HepG2 (cell line): ENCODE measurements around the gene NDUFA8. TPM values are rescaled to one million over a fixed set of nuclear protein-coding genes. Genes with fewer than 3 reads are reported as not detected.

ENCODE experiments used
- ATAC-seq: fragments of 200-7000 bp; cut with Tn5 transposase; 3 replicates; pipeline ENCODE4 v1.9.1; 2020; ENCODE audit warnings: mild to moderate bottlenecking, moderate library complexity
- BruUV-seq: library from RNA; stranded (reverse); fragments of 400-500 nt; replicated peaks from 2 replicates; lab custom pipeline; 2021; lab: Mats Ljungman, UMichigan
- CTCF ChIA-PET: fragments of 300-600 bp; formaldehyde crosslinking; extraction: SDS; loops from one replicate; lab custom pipeline; 2021; ENCODE audit warnings: low total read pairs, inconsistent platforms, low intra/inter-chr PET ratio; lab: Yijun Ruan, JAX
- POLR2A ChIA-PET: fragments of 350-600 bp; sonication (Branson Sonifier 250); formaldehyde crosslinking; loops from one replicate; lab custom pipeline; 2020; ENCODE audit warnings: antibody characterized with exemption, inconsistent platforms; lab: Yijun Ruan, JAX
- DNase-seq: peaks from one replicate; pipeline ENCODE4 v3.0.0-alpha.2; 2015; ENCODE audit warnings: low spot score
- FAIRE-seq: peaks from 3 replicates; lab custom pipeline; 2011; peaks lifted over from hg19 to GRCh38; lab: Jason Lieb, UNC
- H2AFZ ChIP-seq: one replicate; pipeline ENCODE4 v1.6.1; 2011; ENCODE audit warnings: low read length, inconsistent platforms
- H3K27ac ChIP-seq: fragments of 300-600 bp; 3 replicates; pipeline ENCODE4 v1.8.0; 2011; ENCODE audit warnings: mixed run types, mild to moderate bottlenecking, mixed read lengths, low read length, inconsistent platforms; ENCODE audit not compliant: insufficient read depth; ENCODE audit errors: extremely low read length
- H3K27me3 ChIP-seq, 2 experiments: fragments of 200-600 bp in 1 of 2; 2 replicates in 1 of 2; 3 replicates in 1 of 2; pipeline versions ENCODE4 v1.6.0 to v1.8.0; 2011; ENCODE audit warnings: low read length in 2 of 2, mild to moderate bottlenecking in 2 of 2, moderate library complexity in 2 of 2, inconsistent platforms in 1 of 2; ENCODE audit not compliant: insufficient read depth in 2 of 2, control insufficient read depth in 1 of 2
- H3K36me3 ChIP-seq, 2 experiments: fragments of 200-600 bp in 1 of 2; replicated peaks in 1 of 2; 2 replicates in 1 of 2; 3 replicates in 1 of 2; pipeline versions ENCODE4 v1.5.1 to v1.8.0; 2011; ENCODE audit warnings: low read length in 2 of 2, inconsistent platforms in 1 of 2; ENCODE audit not compliant: insufficient read depth in 2 of 2, control insufficient read depth in 1 of 2
- H3K4me1 ChIP-seq: 2 replicates; pipeline ENCODE4 v1.5.1; 2012; ENCODE audit warnings: low read length, inconsistent platforms; ENCODE audit not compliant: insufficient read depth
- H3K4me2 ChIP-seq: 2 replicates; pipeline ENCODE4 v1.6.0; 2011; ENCODE audit warnings: low read depth, low read length, inconsistent platforms
- H3K4me3 ChIP-seq, 3 experiments: fragments of 200-600 bp in 1 of 3; sonication (generic), shearing (Covaris generic) in 1 of 3; replicated peaks in 1 of 3; 2 replicates each; pipeline ENCODE4 v1.5.1; 2011 to 2016; ENCODE audit warnings: low read length in 3 of 3, inconsistent platforms in 2 of 3, low read depth in 2 of 3, mild to moderate bottlenecking in 2 of 3, control low read depth in 1 of 3, mixed read lengths in 1 of 3; ENCODE audit not compliant: insufficient read depth in 1 of 3
- H3K79me2 ChIP-seq: one replicate; pipeline ENCODE4 v1.6.1; 2011; ENCODE audit warnings: low read length, inconsistent platforms; ENCODE audit not compliant: insufficient read depth
- H3K9ac ChIP-seq: 2 replicates; pipeline ENCODE4 v1.6.0; 2011; ENCODE audit warnings: mild to moderate bottlenecking, low read depth, low read length, inconsistent platforms; ENCODE audit not compliant: insufficient read depth
- H3K9me3 ChIP-seq: 2 replicates; pipeline ENCODE4 v1.5.1; 2012; ENCODE audit warnings: mild to moderate bottlenecking, low read length
- H4K20me1 ChIP-seq: 2 replicates; pipeline ENCODE4 v1.6.0; 2011; ENCODE audit warnings: inconsistent platforms, mild to moderate bottlenecking, low read length, moderate library complexity; ENCODE audit not compliant: insufficient read depth
- KLF12 ChIP-seq: sonication (generic); formaldehyde crosslinking; IDR thresholded peaks from 2 replicates; pipeline ENCODE4 v1.4.0; 2020; ENCODE audit warnings: missing genetic modification reagents, borderline replicate concordance
- MAZ ChIP-seq, 2 experiments: sonication (generic) in 1 of 2; formaldehyde crosslinking in 1 of 2; IDR thresholded peaks; 2 replicates each; pipeline versions ENCODE4 v1.5.0 to v1.6.1; 2012 to 2020; ENCODE audit warnings: low read depth in 2 of 2, mild to moderate bottlenecking in 2 of 2, borderline replicate concordance in 1 of 2, improper control_type of control experiment in 1 of 2, low read length in 1 of 2, missing genetic modification reagents in 1 of 2, moderate library complexity in 1 of 2
- RCOR2 ChIP-seq: IDR thresholded peaks from 2 replicates; pipeline ENCODE4 v1.6.1; 2016; ENCODE audit warnings: missing biosample characterization, missing genetic modification reagents
- TARDBP ChIP-seq: sonication (generic); formaldehyde crosslinking; IDR thresholded peaks from 2 replicates; pipeline ENCODE4 v1.8.0; 2022; ENCODE audit warnings: mild to moderate bottlenecking, missing genetic modification reagents
- ZMAT5 ChIP-seq: sonication (generic); formaldehyde crosslinking; IDR thresholded peaks from 2 replicates; pipeline ENCODE4 v1.5.0; 2020; ENCODE audit warnings: mild to moderate bottlenecking, low read depth, missing genetic modification reagents, borderline replicate concordance
- ZNF230 ChIP-seq: sonication (generic); formaldehyde crosslinking; IDR thresholded peaks from 2 replicates; pipeline ENCODE4 v1.4.0; 2020; ENCODE audit warnings: mild to moderate bottlenecking, missing genetic modification reagents
- ZNF280B ChIP-seq: sonication (generic); formaldehyde crosslinking; IDR thresholded peaks from 2 replicates; pipeline ENCODE4 v1.5.0; 2020; ENCODE audit warnings: missing genetic modification reagents, mild to moderate bottlenecking, borderline replicate concordance
- ZNF362 ChIP-seq: sonication (generic); formaldehyde crosslinking; IDR thresholded peaks from 2 replicates; pipeline ENCODE4 v1.4.0; 2020; ENCODE audit warnings: missing genetic modification reagents, mild to moderate bottlenecking, borderline replicate concordance
- ZNF605 ChIP-seq: sonication (generic); formaldehyde crosslinking; IDR thresholded peaks from 2 replicates; pipeline ENCODE4 v1.8.0; 2022; ENCODE audit warnings: mild to moderate bottlenecking, missing genetic modification reagents
- WGBS: methylation state at CpG from one replicate; pipeline ENCODE4 v1.1.6; 2017; ENCODE audit warnings: low lambda C conversion rate; 5-methylcytosine and 5-hydroxymethylcytosine counted together
- in situ Hi-C: cut with HindIII; loops from 2 replicates; pipeline ENCODE4 v1.10.0; 2017; ENCODE audit warnings: low pct_unique_long_range_greater_than_20kb; ENCODE audit not compliant: extremely low pct_ligation_motif_present
- intact Hi-C: fragments of 100-400 bp; cut with micrococcal nuclease; formaldehyde crosslinking; loops from one replicate; pipeline ENCODE4 v1.10.0; 2022; ENCODE audit not compliant: unreplicated experiment
- polyA plus RNA-seq, 8 experiments: library from polyadenylated mRNA; depleted of rRNA in 3 of 8; stranded (reverse) in 7 of 8; unstranded in 1 of 8; fragments of >200 nt; fragmentation: Illumina TruSeq in 4 of 8; extraction: Trizol in 4 of 8; gene quantifications; 2 replicates each; pipeline versions ENCODE4 v1.2.1 to v1.2.3, GENCODE V29; 2011 to 2016; ENCODE audit warnings: low read depth in 4 of 8, missing spikeins in 1 of 8, mixed read lengths in 1 of 8; ENCODE audit not compliant: insufficient read depth in 1 of 8
- total RNA-seq, 5 experiments: library from RNA; depleted of rRNA; stranded (reverse); fragments of >200 nt; fragmentation: Illumina TruSeq; extraction: Trizol; gene quantifications; 2 replicates each; pipeline ENCODE4 v1.2.3, GENCODE V29; 2016; ENCODE audit warnings: low read depth in 1 of 5
- TF ChIP-seq, protein P1 (sequence below): sonication (generic); formaldehyde crosslinking; IDR thresholded peaks from 2 replicates; pipeline ENCODE4 v1.5.0; 2020; ENCODE audit warnings: missing genetic modification reagents

Gene NDUFA8
- total and polyA plus RNA-seq, 2 of the 13 experiments (the other 11 are each of a cell fraction or from before 2014, with no cell fraction given), result 68.6 to 71.7 TPM

GRCh38 chr9:122115176-122116035 is 44.2 kb downstream of the NDUFA8 start:
- H3K4me3 ChIP-seq, result no peak overlapping the region
- DNase-seq (no peak), FAIRE-seq (no peak), ATAC-seq (no peak; the same call in 2 of the 3 replicates)
- no peak overlapping the region for H2AFZ ChIP-seq
- no peak overlapping the region for H3K4me2 ChIP-seq
- no peaks in the 10 kb centered on the region for H3K79me2 ChIP-seq
- TF ChIP-seq RCOR2 (no peak), ZNF230 (CRISPR knock-in tag) (no peak), ZNF280B (CRISPR knock-in tag) (no peak), KLF12 (CRISPR knock-in tag) (no peak), ZNF605 (CRISPR knock-in tag) (no peak), TARDBP (no peak), MAZ (IDR thresholded peaks at IDR 0.05; ENCODE audit: borderline replicate concordance, low read depth, low read length) (no peak), MAZ (CRISPR knock-in tag; IDR thresholded peaks at IDR 0.05; ENCODE audit: low read depth) (no peak), ZMAT5 (CRISPR knock-in tag) (no peak), ZNF362 (no peak)
- TF ChIP-seq, protein P1, sequence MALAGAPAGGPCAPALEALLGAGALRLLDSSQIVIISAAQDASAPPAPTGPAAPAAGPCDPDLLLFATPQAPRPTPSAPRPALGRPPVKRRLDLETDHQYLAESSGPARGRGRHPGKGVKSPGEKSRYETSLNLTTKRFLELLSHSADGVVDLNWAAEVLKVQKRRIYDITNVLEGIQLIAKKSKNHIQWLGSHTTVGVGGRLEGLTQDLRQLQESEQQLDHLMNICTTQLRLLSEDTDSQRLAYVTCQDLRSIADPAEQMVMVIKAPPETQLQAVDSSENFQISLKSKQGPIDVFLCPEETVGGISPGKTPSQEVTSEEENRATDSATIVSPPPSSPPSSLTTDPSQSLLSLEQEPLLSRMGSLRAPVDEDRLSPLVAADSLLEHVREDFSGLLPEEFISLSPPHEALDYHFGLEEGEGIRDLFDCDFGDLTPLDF (CRISPR knock-in tag), result no peak
- ChIA-PET POLR2A (no interaction called here), CTCF (no interaction called here)
- no peaks in the 10 kb centered on the region for H4K20me1 ChIP-seq
- no peaks in the 10 kb centered on the region for H3K36me3 ChIP-seq
- no peaks in the 10 kb centered on the region for H3K9me3 ChIP-seq
- H3K4me1 ChIP-seq, result peaks cover 11% of the 10 kb centered on the region
- intact Hi-C loops (no loop called here), in situ Hi-C loops (no loop called here)
- H3K9ac ChIP-seq, result no peak overlapping the region
- 15% methylated on average over 12 of the region's 12 CpGs for WGBS
- no TSS peak for BruUV-seq
- H3K27ac ChIP-seq, result no peak overlapping the region
- peaks cover 3 to 6% of the 10 kb centered on the region in 2 experiments; a peak in 3 of 5 replicates for H3K27me3 ChIP-seq
